Natural killer cell (primary cell): ENCODE data around the gene UBE2F. TPM values are rescaled to one million over a fixed set of nuclear protein-coding genes. Genes with fewer than 3 reads are reported as not detected.

Source experiments
- ATAC-seq, 3 donors: fragments of 150-1000 bp in 2 of 3; fragments of 200-7000 bp in 1 of 3; cut with Tn5 transposase; 1 replicate in 1 of 3; 2 replicates in 2 of 3; pipeline ENCODE4 v1.10.0; 2021; ENCODE audit warnings: mild to moderate bottlenecking in 2 of 3, moderate library complexity in 2 of 3
- DNase-seq, 2 donors: peaks; one replicate each; pipeline versions ENCODE4 v3.0.0 to v3.0.0-alpha.2; 2013 to 2021; ENCODE audit warnings: mixed read lengths in 1 of 2
- H3K27ac ChIP-seq: one replicate; pipeline ENCODE4 v1.5.1; 2013; ENCODE audit warnings: mild to moderate bottlenecking, low read length
- H3K27me3 ChIP-seq: one replicate; pipeline ENCODE4 v1.6.1; 2013; ENCODE audit warnings: low read length; ENCODE audit not compliant: control insufficient read depth, insufficient read depth
- H3K36me3 ChIP-seq: one replicate; pipeline ENCODE4 v1.6.1; 2013; ENCODE audit warnings: low read length; ENCODE audit not compliant: control insufficient read depth, insufficient read depth
- H3K4me1 ChIP-seq: one replicate; pipeline ENCODE4 v1.6.1; 2013; ENCODE audit warnings: low read length; ENCODE audit not compliant: control insufficient read depth, insufficient read depth
- H3K4me3 ChIP-seq: one replicate; pipeline ENCODE4 v1.5.1; 2013; ENCODE audit warnings: low read length
- H3K9me3 ChIP-seq: one replicate; pipeline ENCODE4 v1.6.1; 2013; ENCODE audit warnings: low read length; ENCODE audit not compliant: control insufficient read depth, insufficient read depth
- H3K27ac Mint-ChIP-seq, 2 donors: one replicate each; pipeline ENCODE4 v1.8.0; 2022; ENCODE audit warnings: mild to moderate bottlenecking in 2 of 2, mixed read lengths in 2 of 2, moderate library complexity in 1 of 2
- H3K27me3 Mint-ChIP-seq, 2 donors: one replicate each; pipeline ENCODE4 v1.8.0; 2022; ENCODE audit warnings: low read depth in 2 of 2, mixed read lengths in 2 of 2
- H3K36me3 Mint-ChIP-seq: one replicate; pipeline ENCODE4 v1.8.0; 2022; ENCODE audit warnings: mixed read lengths
- H3K4me1 Mint-ChIP-seq, 2 donors: one replicate each; pipeline ENCODE4 v1.8.0; 2022; ENCODE audit warnings: mixed read lengths in 2 of 2
- H3K4me3 Mint-ChIP-seq: one replicate; pipeline ENCODE4 v1.8.0; 2022; ENCODE audit warnings: mild to moderate bottlenecking, moderate library complexity, mixed read lengths
- H3K9me3 Mint-ChIP-seq, 2 donors: one replicate each; pipeline ENCODE4 v1.8.0; 2022; ENCODE audit warnings: mixed read lengths in 2 of 2
- CTCF ChIP-seq: fragments of 200-600 bp; IDR thresholded peaks from one replicate; pipeline ENCODE4 v1.8.0; 2022; ENCODE audit warnings: antibody characterized with exemption
- WGBS: methylation state at CpG from one replicate; pipeline ENCODE4 v1.1.7; 2013; ENCODE audit warnings: missing lambda C conversion rate; ENCODE audit not compliant: insufficient coverage; 5-methylcytosine and 5-hydroxymethylcytosine counted together
- intact Hi-C: fragments of 100-400 bp; cut with micrococcal nuclease; formaldehyde crosslinking; loops from one replicate; pipeline ENCODE4 v1.14.2; 2022
- total RNA-seq, 4 donors: library from RNA; stranded (reverse); fragments of 120-200 nt in 1 of 4; gene quantifications; one replicate each; pipeline versions ENCODE4 v1.2.3 to v1.2.4, GENCODE V29; 2013 to 2022

The UBE2F gene
- total RNA-seq, 3 donors from 2014 or later (not counting 1 experiment from before 2014, with no cell fraction given): 82.4 to 135 (median 96.1) TPM

GRCh38 chr2:238061315-238062202 lies 94.7 kb downstream of the UBE2F start:
- 3% methylated on average over 28 of the region's 29 CpGs for WGBS
- Histone ChIP-seq H3K9me3 (no peaks in the 10 kb centered on the region), H3K27ac (peak overlapping the region; percentile 48), H3K4me1 (peaks cover 16% of the 10 kb centered on the region), H3K4me3 (peak overlapping the region; percentile 86), H3K27me3 (no peaks in the 10 kb centered on the region), H3K36me3 (peaks cover 10% of the 10 kb centered on the region)
- TF ChIP-seq CTCF: no peak
- ATAC-seq: peak in 1 of 3 donors; percentile 0
- H3K36me3 Mint-ChIP-seq: peaks cover 5% of the 10 kb centered on the region
- H3K27ac Mint-ChIP-seq: peak overlapping the region; percentile 84 to 93
- peaks cover 0 to 2% of the 10 kb centered on the region in 2 donors for H3K9me3 Mint-ChIP-seq
- H3K4me3 Mint-ChIP-seq: peak overlapping the region; percentile 89
- H3K4me1 Mint-ChIP-seq: peaks cover 30 to 32% of the 10 kb centered on the region in 2 donors
- H3K27me3 Mint-ChIP-seq: peaks cover 0 to 6% of the 10 kb centered on the region in 2 donors
- DNase-seq: peak in 1 of 2 donors; percentile 58
- intact Hi-C loops: loop anchor here (2.0 to 10.0 kb wide), 3 partner anchors 95 to 157 kb away; partner anchors contain the start of genes ILKAP and UBE2F

GRCh38 chr2:238063414-238064189 lies 96.8 kb downstream of the UBE2F start:
- peaks cover 9% of the 10 kb centered on the region for H3K36me3 Mint-ChIP-seq

GRCh38 chr2:238064376-238064775 lies 97.6 kb downstream of the UBE2F start:
- DNase-seq (no peak), ATAC-seq (no peak)
- peaks cover 27% of the 10 kb centered on the region for H3K4me1 ChIP-seq
- H3K9me3 ChIP-seq: no peaks in the 10 kb centered on the region
- H3K4me1 Mint-ChIP-seq: peaks cover 25 to 27% of the 10 kb centered on the region in 2 donors
- H3K27me3 ChIP-seq: no peaks in the 10 kb centered on the region
- no peak for TF ChIP-seq CTCF
- peaks cover 9% of the 10 kb centered on the region for H3K36me3 Mint-ChIP-seq
- H3K4me3 ChIP-seq: no peak overlapping the region
- WGBS: 83% methylated on average over 7 of the region's 7 CpGs
- intact Hi-C loops: loop anchor here (5.0 to 10.0 kb wide), 2 partner anchors 138 to 160 kb away; partner anchors contain the start of gene ILKAP
- H3K4me3 Mint-ChIP-seq: no peak overlapping the region
- H3K27ac ChIP-seq: no peak overlapping the region
- no peaks in the 10 kb centered on the region for H3K27me3 Mint-ChIP-seq
- no peak overlapping the region for H3K27ac Mint-ChIP-seq
- H3K36me3 ChIP-seq: peaks cover 21% of the 10 kb centered on the region
- H3K9me3 Mint-ChIP-seq: peaks cover 0 to 2% of the 10 kb centered on the region in 2 donors

More at GRCh38 chr2:238063414-238064189, 96.8 kb downstream of the UBE2F start:
- no peak overlapping the region for H3K4me3 Mint-ChIP-seq
- Histone ChIP-seq H3K9me3 (no peaks in the 10 kb centered on the region), H3K36me3 (peaks cover 18% of the 10 kb centered on the region), H3K27ac (no peak overlapping the region), H3K4me1 (peaks cover 23% of the 10 kb centered on the region), H3K4me3 (no peak overlapping the region), H3K27me3 (no peaks in the 10 kb centered on the region)
- peaks cover 0 to 2% of the 10 kb centered on the region in 2 donors for H3K9me3 Mint-ChIP-seq
- 95% methylated on average over 8 of the region's 8 CpGs for WGBS
- H3K27ac Mint-ChIP-seq: no peak overlapping the region
- no peak for DNase-seq
- intact Hi-C loops: loop anchor here (5.0 to 10.0 kb wide), 2 partner anchors 139 to 159 kb away; partner anchors contain the start of gene ILKAP
- no peaks in the 10 kb centered on the region for H3K27me3 Mint-ChIP-seq
- ATAC-seq: no peak
- TF ChIP-seq CTCF: no peak
- peaks cover 24 to 28% of the 10 kb centered on the region in 2 donors for H3K4me1 Mint-ChIP-seq
